HepG2 (cell line): Measurements from ENCODE around the gene NECAP2. TPM values are rescaled to one million over a fixed set of nuclear protein-coding genes. Genes with fewer than 3 reads are reported as not detected.

Source experiments
- E2F5 ChIP-seq: sonication (generic); formaldehyde crosslinking; conservative IDR thresholded peaks from 2 replicates; pipeline ENCODE4 v1.4.0; 2020; ENCODE audit warnings: missing genetic modification reagents
- HINFP ChIP-seq: sonication (generic); formaldehyde crosslinking; IDR thresholded peaks from 2 replicates; pipeline ENCODE4 v1.4.0; 2020; ENCODE audit warnings: low read depth, mild to moderate bottlenecking, missing genetic modification reagents
- MED8 ChIP-seq: sonication (generic); formaldehyde crosslinking; IDR thresholded peaks from 2 replicates; pipeline ENCODE4 v1.8.1; 2023; ENCODE audit warnings: mild to moderate bottlenecking, missing genetic modification reagents; ENCODE audit not compliant: insufficient replicate concordance
- PAWR ChIP-seq: sonication (generic); formaldehyde crosslinking; IDR thresholded peaks from 2 replicates; pipeline ENCODE4 v1.4.0; 2020; ENCODE audit warnings: missing genetic modification reagents, mild to moderate bottlenecking, borderline replicate concordance
- PHF20 ChIP-seq: sonication (generic); formaldehyde crosslinking; IDR thresholded peaks from 2 replicates; pipeline ENCODE4 v1.5.0; 2020; ENCODE audit warnings: mild to moderate bottlenecking, missing genetic modification reagents
- ZNF142 ChIP-seq: sonication (generic); formaldehyde crosslinking; IDR thresholded peaks from 2 replicates; pipeline ENCODE4 v1.4.0; 2020; ENCODE audit warnings: missing genetic modification reagents
- ZNF263 ChIP-seq: sonication (generic); formaldehyde crosslinking; IDR thresholded peaks from 2 replicates; pipeline ENCODE4 v1.4.0; 2020; ENCODE audit warnings: missing genetic modification reagents
- polyA plus RNA-seq, 8 experiments: library from polyadenylated mRNA; depleted of rRNA in 3 of 8; stranded (reverse) in 7 of 8; unstranded in 1 of 8; fragments of >200 nt; fragmentation: Illumina TruSeq in 4 of 8; extraction: Trizol in 4 of 8; gene quantifications; 2 replicates each; pipeline versions ENCODE4 v1.2.1 to v1.2.3, GENCODE V29; 2011 to 2016; ENCODE audit warnings: low read depth in 4 of 8, missing spikeins in 1 of 8, mixed read lengths in 1 of 8; ENCODE audit not compliant: insufficient read depth in 1 of 8
- total RNA-seq, 5 experiments: library from RNA; depleted of rRNA; stranded (reverse); fragments of >200 nt; fragmentation: Illumina TruSeq; extraction: Trizol; gene quantifications; 2 replicates each; pipeline ENCODE4 v1.2.3, GENCODE V29; 2016; ENCODE audit warnings: low read depth in 1 of 5
- TF ChIP-seq, protein P1 (sequence below): sonication (generic); formaldehyde crosslinking; IDR thresholded peaks from 2 replicates; pipeline ENCODE4 v1.4.0; 2020; ENCODE audit warnings: missing genetic modification reagents
- TF ChIP-seq, protein P2 (sequence below): sonication (generic); formaldehyde crosslinking; conservative IDR thresholded peaks from 2 replicates; pipeline ENCODE4 v1.4.0; 2020; ENCODE audit warnings: missing genetic modification reagents

The NECAP2 gene
- total and polyA plus RNA-seq, 2 of the 13 experiments (the other 11 are each of a cell fraction or from before 2014, with no cell fraction given) = 38.5 to 52.3 TPM

DNA sequence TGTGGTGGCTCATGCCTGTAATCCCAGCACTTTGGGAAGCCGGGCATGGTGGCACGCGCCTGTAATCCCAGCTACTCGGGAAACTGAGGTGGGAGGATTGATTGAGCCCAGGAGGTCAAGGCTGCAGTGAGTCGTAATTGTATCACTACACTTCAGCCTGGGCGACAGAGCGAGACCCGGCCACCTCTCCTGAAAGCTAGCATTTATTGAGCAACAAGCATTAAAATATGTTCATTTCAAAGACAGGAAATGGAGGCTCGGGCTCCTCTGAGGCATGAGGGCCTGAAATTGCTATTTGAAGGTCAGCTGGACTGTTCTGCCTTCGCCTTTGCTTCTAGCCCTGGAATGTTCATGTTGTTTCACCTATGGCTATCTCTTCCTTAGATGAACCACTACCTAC, 37.8 kb upstream of the NECAP2 start (continued):
- TF ChIP-seq, protein P1, sequence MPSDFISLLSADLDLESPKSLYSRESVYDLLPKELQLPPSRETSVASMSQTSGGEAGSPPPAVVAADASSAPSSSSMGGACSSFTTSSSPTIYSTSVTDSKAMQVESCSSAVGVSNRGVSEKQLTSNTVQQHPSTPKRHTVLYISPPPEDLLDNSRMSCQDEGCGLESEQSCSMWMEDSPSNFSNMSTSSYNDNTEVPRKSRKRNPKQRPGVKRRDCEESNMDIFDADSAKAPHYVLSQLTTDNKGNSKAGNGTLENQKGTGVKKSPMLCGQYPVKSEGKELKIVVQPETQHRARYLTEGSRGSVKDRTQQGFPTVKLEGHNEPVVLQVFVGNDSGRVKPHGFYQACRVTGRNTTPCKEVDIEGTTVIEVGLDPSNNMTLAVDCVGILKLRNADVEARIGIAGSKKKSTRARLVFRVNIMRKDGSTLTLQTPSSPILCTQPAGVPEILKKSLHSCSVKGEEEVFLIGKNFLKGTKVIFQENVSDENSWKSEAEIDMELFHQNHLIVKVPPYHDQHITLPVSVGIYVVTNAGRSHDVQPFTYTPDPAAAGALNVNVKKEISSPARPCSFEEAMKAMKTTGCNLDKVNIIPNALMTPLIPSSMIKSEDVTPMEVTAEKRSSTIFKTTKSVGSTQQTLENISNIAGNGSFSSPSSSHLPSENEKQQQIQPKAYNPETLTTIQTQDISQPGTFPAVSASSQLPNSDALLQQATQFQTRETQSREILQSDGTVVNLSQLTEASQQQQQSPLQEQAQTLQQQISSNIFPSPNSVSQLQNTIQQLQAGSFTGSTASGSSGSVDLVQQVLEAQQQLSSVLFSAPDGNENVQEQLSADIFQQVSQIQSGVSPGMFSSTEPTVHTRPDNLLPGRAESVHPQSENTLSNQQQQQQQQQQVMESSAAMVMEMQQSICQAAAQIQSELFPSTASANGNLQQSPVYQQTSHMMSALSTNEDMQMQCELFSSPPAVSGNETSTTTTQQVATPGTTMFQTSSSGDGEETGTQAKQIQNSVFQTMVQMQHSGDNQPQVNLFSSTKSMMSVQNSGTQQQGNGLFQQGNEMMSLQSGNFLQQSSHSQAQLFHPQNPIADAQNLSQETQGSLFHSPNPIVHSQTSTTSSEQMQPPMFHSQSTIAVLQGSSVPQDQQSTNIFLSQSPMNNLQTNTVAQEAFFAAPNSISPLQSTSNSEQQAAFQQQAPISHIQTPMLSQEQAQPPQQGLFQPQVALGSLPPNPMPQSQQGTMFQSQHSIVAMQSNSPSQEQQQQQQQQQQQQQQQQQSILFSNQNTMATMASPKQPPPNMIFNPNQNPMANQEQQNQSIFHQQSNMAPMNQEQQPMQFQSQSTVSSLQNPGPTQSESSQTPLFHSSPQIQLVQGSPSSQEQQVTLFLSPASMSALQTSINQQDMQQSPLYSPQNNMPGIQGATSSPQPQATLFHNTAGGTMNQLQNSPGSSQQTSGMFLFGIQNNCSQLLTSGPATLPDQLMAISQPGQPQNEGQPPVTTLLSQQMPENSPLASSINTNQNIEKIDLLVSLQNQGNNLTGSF (CRISPR knock-in tag) = no peak
- TF ChIP-seq, protein P2, sequence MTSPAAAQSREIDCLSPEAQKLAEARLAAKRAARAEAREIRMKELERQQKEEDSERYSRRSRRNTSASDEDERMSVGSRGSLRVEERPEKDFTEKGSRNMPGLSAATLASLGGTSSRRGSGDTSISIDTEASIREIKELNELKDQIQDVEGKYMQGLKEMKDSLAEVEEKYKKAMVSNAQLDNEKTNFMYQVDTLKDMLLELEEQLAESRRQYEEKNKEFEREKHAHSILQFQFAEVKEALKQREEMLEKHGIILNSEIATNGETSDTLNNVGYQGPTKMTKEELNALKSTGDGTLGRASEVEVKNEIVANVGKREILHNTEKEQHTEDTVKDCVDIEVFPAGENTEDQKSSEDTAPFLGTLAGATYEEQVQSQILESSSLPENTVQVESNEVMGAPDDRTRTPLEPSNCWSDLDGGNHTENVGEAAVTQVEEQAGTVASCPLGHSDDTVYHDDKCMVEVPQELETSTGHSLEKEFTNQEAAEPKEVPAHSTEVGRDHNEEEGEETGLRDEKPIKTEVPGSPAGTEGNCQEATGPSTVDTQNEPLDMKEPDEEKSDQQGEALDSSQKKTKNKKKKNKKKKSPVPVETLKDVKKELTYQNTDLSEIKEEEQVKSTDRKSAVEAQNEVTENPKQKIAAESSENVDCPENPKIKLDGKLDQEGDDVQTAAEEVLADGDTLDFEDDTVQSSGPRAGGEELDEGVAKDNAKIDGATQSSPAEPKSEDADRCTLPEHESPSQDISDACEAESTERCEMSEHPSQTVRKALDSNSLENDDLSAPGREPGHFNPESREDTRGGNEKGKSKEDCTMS (CRISPR knock-in tag) = no peak
- TF ChIP-seq E2F5 (CRISPR knock-in tag) (no peak), ZNF263 (CRISPR knock-in tag) (no peak), PAWR (CRISPR knock-in tag) (no peak), ZNF142 (CRISPR knock-in tag) (no peak), HINFP (no peak), MED8 (CRISPR knock-in tag) (no peak), PHF20 (CRISPR knock-in tag) (no peak)
